Panc1 (cell line): ENCODE data around the gene PLXNA2. TPM values are rescaled to one million over a fixed set of nuclear protein-coding genes. Genes with fewer than 3 reads are reported as not detected.

Experiments used
- ATAC-seq: fragments of 200-7000 bp; cut with Tn5 transposase; 2 replicates; pipeline ENCODE4 v1.9.1; 2020; ENCODE audit warnings: mild to moderate bottlenecking, moderate library complexity
- BruUV-seq: library from RNA; stranded (reverse); fragments of 400-500 nt; replicated peaks from 2 replicates; lab custom pipeline; 2021; lab: Mats Ljungman, UMichigan
- CTCF ChIA-PET: fragments of 300-600 bp; sonication (Branson Sonifier 250); formaldehyde crosslinking; loops from one replicate; lab custom pipeline; 2022; ENCODE audit warnings: antibody characterized with exemption; lab: Charles Lee
- POLR2A ChIA-PET: fragments of 300-600 bp; sonication (Branson Sonifier 250); formaldehyde crosslinking; loops from one replicate; lab custom pipeline; 2022; ENCODE audit warnings: antibody characterized with exemption; lab: Charles Lee
- DNase-seq: peaks from one replicate; pipeline ENCODE4 v3.0.0-alpha.2; 2010; ENCODE audit warnings: low read depth, low spot score
- H3K27ac ChIP-seq: 2 replicates; pipeline ENCODE4 v1.5.1; 2011; ENCODE audit warnings: mild to moderate bottlenecking, low read length, inconsistent platforms
- H3K27me3 ChIP-seq: fragments of 200-500 bp; sonication (Bioruptor generic); 2 replicates; pipeline ENCODE4 v1.6.0; 2014; ENCODE audit warnings: low read length, inconsistent platforms; ENCODE audit not compliant: control insufficient read depth, insufficient read depth
- H3K36me3 ChIP-seq: fragments of 200-500 bp; sonication (Bioruptor generic); 2 replicates; pipeline ENCODE4 v1.5.1; 2014; ENCODE audit warnings: inconsistent platforms, mild to moderate bottlenecking, low read length, moderate library complexity; ENCODE audit not compliant: control insufficient read depth, insufficient read depth
- H3K4me1 ChIP-seq: 2 replicates; pipeline ENCODE4 v1.5.1; 2011; ENCODE audit warnings: inconsistent platforms, mild to moderate bottlenecking, low read length, moderate library complexity; ENCODE audit not compliant: control insufficient read depth, insufficient read depth
- H3K4me3 ChIP-seq, 2 experiments: 2 replicates each; pipeline ENCODE4 v1.5.1; 2011 to 2012; ENCODE audit warnings: low read depth in 2 of 2, low read length in 2 of 2, mild to moderate bottlenecking in 2 of 2, inconsistent platforms in 1 of 2, moderate library complexity in 1 of 2
- H3K9me3 ChIP-seq: fragments of 200-500 bp; sonication (Bioruptor generic); 2 replicates; pipeline ENCODE4 v1.5.1; 2014; ENCODE audit warnings: low read depth, mild to moderate bottlenecking, inconsistent platforms, low read length, moderate library complexity; ENCODE audit not compliant: control insufficient read depth, insufficient read depth
- POLR2AphosphoS5 ChIP-seq: IDR thresholded peaks from 2 replicates; pipeline ENCODE4 v1.6.1; 2012; ENCODE audit warnings: mild to moderate bottlenecking, low read depth, low read length, moderate library complexity
- SIN3A ChIP-seq: IDR thresholded peaks from 2 replicates; pipeline ENCODE4 v1.6.1; 2012; ENCODE audit warnings: low read depth, mild to moderate bottlenecking, low read length, moderate library complexity, borderline replicate concordance; ENCODE audit not compliant: insufficient read depth
- TCF7L2 ChIP-seq: IDR thresholded peaks from 2 replicates; pipeline ENCODE4 v1.6.1; 2011; ENCODE audit warnings: mild to moderate bottlenecking, low read depth, low read length, inconsistent platforms
- in situ Hi-C: cut with HindIII; loops from 2 replicates; pipeline ENCODE4 v1.10.0; 2016; ENCODE audit warnings: low sequenced_read_pairs, low pct_unique_long_range_greater_than_20kb
- intact Hi-C: fragments of 100-400 bp; cut with micrococcal nuclease; formaldehyde crosslinking; loops from one replicate; pipeline ENCODE4 v1.10.0; 2022; ENCODE audit not compliant: unreplicated experiment
- total RNA-seq: library from RNA; stranded (reverse); gene quantifications from one replicate; pipeline ENCODE4 v1.2.1, GENCODE V29; 2021; ENCODE audit not compliant: unreplicated experiment
- TF ChIP-seq, protein P1 (sequence below), 2 experiments: IDR thresholded peaks; 2 replicates each; pipeline ENCODE4 v1.6.1; 2011 to 2012; ENCODE audit warnings: low read depth in 2 of 2, control low read depth in 1 of 2, low read length in 1 of 2, mild to moderate bottlenecking in 1 of 2, moderate library complexity in 1 of 2; ENCODE audit not compliant: insufficient read depth in 1 of 2
- TF ChIP-seq, protein P2 (sequence below): fragments of 450-650 bp; IDR thresholded peaks from 2 replicates; pipeline ENCODE4 v1.5.1; 2017; ENCODE audit warnings: mild to moderate bottlenecking

Gene PLXNA2
- total RNA-seq, 1 experiment from 2014 or later = 0.98 TPM

DNA sequence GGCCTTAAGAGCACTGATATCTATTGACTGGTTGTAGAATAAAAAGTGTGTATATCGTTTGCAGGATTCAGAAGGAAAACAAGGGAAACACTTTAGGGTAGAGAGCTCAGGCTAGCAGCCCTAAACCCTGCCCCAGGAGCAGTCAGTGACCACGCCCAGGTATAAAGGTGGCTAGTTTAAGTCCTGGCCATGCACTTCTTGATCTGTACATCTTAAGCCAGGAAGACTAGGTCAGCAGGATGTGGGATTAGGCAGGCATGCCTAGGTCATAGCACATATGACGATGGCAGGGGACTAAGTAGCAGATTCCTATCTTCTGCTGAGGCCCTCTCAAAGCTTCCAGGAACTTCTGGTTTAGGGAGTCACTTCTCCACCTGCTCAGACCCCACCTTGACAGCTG is 175.3 kb downstream of the PLXNA2 start:
- no peak overlapping the region for H3K4me3 ChIP-seq
- H3K27ac ChIP-seq = no peak overlapping the region
- H3K36me3 ChIP-seq = no peaks in the 10 kb centered on the region
- TF ChIP-seq POLR2AphosphoS5 (no peak), SIN3A (no peak), TCF7L2 (no peak)
- TF ChIP-seq, protein P1, sequence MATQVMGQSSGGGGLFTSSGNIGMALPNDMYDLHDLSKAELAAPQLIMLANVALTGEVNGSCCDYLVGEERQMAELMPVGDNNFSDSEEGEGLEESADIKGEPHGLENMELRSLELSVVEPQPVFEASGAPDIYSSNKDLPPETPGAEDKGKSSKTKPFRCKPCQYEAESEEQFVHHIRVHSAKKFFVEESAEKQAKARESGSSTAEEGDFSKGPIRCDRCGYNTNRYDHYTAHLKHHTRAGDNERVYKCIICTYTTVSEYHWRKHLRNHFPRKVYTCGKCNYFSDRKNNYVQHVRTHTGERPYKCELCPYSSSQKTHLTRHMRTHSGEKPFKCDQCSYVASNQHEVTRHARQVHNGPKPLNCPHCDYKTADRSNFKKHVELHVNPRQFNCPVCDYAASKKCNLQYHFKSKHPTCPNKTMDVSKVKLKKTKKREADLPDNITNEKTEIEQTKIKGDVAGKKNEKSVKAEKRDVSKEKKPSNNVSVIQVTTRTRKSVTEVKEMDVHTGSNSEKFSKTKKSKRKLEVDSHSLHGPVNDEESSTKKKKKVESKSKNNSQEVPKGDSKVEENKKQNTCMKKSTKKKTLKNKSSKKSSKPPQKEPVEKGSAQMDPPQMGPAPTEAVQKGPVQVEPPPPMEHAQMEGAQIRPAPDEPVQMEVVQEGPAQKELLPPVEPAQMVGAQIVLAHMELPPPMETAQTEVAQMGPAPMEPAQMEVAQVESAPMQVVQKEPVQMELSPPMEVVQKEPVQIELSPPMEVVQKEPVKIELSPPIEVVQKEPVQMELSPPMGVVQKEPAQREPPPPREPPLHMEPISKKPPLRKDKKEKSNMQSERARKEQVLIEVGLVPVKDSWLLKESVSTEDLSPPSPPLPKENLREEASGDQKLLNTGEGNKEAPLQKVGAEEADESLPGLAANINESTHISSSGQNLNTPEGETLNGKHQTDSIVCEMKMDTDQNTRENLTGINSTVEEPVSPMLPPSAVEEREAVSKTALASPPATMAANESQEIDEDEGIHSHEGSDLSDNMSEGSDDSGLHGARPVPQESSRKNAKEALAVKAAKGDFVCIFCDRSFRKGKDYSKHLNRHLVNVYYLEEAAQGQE (IDR thresholded peaks at IDR 0.05; ENCODE audit: insufficient read depth in 1 of 2, low read depth in 2 of 2, low read length in 1 of 2) = no peak
- TF ChIP-seq, protein P2, sequence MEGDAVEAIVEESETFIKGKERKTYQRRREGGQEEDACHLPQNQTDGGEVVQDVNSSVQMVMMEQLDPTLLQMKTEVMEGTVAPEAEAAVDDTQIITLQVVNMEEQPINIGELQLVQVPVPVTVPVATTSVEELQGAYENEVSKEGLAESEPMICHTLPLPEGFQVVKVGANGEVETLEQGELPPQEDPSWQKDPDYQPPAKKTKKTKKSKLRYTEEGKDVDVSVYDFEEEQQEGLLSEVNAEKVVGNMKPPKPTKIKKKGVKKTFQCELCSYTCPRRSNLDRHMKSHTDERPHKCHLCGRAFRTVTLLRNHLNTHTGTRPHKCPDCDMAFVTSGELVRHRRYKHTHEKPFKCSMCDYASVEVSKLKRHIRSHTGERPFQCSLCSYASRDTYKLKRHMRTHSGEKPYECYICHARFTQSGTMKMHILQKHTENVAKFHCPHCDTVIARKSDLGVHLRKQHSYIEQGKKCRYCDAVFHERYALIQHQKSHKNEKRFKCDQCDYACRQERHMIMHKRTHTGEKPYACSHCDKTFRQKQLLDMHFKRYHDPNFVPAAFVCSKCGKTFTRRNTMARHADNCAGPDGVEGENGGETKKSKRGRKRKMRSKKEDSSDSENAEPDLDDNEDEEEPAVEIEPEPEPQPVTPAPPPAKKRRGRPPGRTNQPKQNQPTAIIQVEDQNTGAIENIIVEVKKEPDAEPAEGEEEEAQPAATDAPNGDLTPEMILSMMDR = no peak
- no TSS peak for BruUV-seq
- intact Hi-C loops (no loop called here), in situ Hi-C loops (no loop called here)
- no peak for ATAC-seq
- no peaks in the 10 kb centered on the region for H3K4me1 ChIP-seq
- H3K9me3 ChIP-seq = no peaks in the 10 kb centered on the region
- H3K27me3 ChIP-seq = no peaks in the 10 kb centered on the region
- CTCF ChIA-PET = no interaction called here
- POLR2A ChIA-PET = no interaction called here
- DNase-seq = no peak

DNA sequence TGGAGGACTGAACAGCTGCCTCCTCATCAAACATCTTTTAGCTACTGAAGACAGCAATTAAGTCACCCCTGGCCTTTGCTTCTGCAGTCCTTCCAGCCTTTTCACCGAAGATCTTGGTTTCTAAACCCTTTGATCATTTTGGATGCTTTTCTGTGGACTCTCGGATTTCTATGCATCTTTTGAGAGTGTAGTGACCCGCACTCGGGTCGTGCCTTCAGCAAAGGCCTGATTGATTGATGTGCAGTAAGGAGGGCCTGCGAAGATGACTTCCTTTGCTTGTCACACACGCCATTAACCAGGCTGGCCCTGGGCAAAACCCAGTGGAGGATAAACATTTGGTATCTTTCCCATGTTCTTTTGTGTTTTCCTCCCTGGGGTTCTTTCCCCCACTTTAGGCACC is 175.8 kb downstream of the PLXNA2 start:
- Histone ChIP-seq H3K36me3 (no peaks in the 10 kb centered on the region), H3K4me3 (no peak overlapping the region), H3K4me1 (no peaks in the 10 kb centered on the region), H3K27ac (no peak overlapping the region), H3K9me3 (no peaks in the 10 kb centered on the region), H3K27me3 (no peaks in the 10 kb centered on the region)
- intact Hi-C loops (no loop called here), in situ Hi-C loops (no loop called here)
- CTCF ChIA-PET = no interaction called here
- POLR2A ChIA-PET = no interaction called here
- no peak for DNase-seq
- TF ChIP-seq SIN3A (no peak), POLR2AphosphoS5 (no peak)
- TF ChIP-seq, protein P2 = no peak
- ATAC-seq = no peak
- no TSS peak for BruUV-seq

DNA sequence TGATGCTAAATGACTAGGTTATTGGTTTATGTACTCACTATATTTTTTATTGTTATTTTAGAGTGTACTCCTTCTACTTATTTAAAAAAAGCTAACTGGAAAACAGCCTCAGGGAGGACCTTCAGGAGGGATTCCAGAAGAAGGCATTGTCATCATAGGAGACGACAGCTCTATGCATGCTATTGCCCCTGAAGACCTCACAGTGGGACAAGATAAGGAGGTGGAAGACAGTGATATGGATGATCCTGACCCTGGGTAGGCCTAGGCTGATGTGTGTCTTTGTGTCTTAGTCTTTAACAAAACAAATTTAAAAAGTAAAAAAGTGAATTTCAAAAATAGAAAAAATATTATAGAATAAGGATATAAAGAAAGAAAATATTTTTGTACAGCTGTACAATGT is 177.6 kb downstream of the PLXNA2 start:
- no peak overlapping the region for H3K27ac ChIP-seq
- no peaks in the 10 kb centered on the region for H3K9me3 ChIP-seq
- ATAC-seq (no peak), DNase-seq (no peak)
- intact Hi-C loops = no loop called here
- TF ChIP-seq POLR2AphosphoS5 (no peak), TCF7L2 (no peak), SIN3A (no peak)
- TF ChIP-seq, protein P1 (IDR thresholded peaks at IDR 0.05; ENCODE audit: insufficient read depth in 1 of 2, low read depth in 2 of 2, low read length in 1 of 2) = no peak
- TF ChIP-seq, protein P2 = no peak
- H3K4me1 ChIP-seq = no peaks in the 10 kb centered on the region
- CTCF ChIA-PET = no interaction called here
- H3K27me3 ChIP-seq = peaks cover 3% of the 10 kb centered on the region
- POLR2A ChIA-PET = no interaction called here
- H3K4me3 ChIP-seq = no peak overlapping the region
- in situ Hi-C loops = no loop called here
- H3K36me3 ChIP-seq = no peaks in the 10 kb centered on the region
- no TSS peak for BruUV-seq
